ENCODE data around the gene ZNF407.

Gene ZNF407

DNA sequence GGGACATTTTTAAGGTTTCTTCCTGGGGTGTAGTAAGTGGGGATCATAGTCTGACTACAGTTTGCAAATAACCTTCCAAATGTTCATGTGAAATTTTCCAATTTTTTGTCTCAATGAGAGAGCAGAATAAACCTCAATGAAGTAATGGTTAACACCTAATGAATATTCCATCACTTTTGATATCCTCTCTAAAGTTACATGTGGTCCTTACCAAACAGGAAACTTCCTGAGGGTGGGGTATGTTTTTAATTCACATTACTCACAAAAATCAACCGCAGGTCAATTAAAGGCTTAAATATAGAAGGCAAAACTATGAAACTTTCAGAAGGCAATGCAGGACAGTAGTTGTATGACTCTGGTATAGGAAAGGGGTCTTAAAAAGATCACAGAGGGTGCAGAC lies 13.2 kb downstream of the ZNF407 start:
- H3K9ac ChIP-seq, result no peak overlapping the region
- H3K4me3 ChIP-seq (ENCODE audit: low read depth, low read length), result no peak overlapping the region
- H3K27ac ChIP-seq, result no peak overlapping the region
- H3K27me3 ChIP-seq (ENCODE audit: control insufficient read depth, insufficient read depth, low read length), result no peaks in the 10 kb centered on the region
- H2AFZ ChIP-seq, result no peak overlapping the region
- no peak overlapping the region for H3K4me2 ChIP-seq (ENCODE audit: low read length)
- H3K36me3 ChIP-seq (ENCODE audit: control insufficient read depth, insufficient read depth, low read length), result no peaks in the 10 kb centered on the region
- H3K79me2 ChIP-seq, result peaks cover 14% of the 10 kb centered on the region
- no peaks in the 10 kb centered on the region for H3K9me3 ChIP-seq (ENCODE audit: control insufficient read depth, low read length)
- TF ChIP-seq, protein P1, sequence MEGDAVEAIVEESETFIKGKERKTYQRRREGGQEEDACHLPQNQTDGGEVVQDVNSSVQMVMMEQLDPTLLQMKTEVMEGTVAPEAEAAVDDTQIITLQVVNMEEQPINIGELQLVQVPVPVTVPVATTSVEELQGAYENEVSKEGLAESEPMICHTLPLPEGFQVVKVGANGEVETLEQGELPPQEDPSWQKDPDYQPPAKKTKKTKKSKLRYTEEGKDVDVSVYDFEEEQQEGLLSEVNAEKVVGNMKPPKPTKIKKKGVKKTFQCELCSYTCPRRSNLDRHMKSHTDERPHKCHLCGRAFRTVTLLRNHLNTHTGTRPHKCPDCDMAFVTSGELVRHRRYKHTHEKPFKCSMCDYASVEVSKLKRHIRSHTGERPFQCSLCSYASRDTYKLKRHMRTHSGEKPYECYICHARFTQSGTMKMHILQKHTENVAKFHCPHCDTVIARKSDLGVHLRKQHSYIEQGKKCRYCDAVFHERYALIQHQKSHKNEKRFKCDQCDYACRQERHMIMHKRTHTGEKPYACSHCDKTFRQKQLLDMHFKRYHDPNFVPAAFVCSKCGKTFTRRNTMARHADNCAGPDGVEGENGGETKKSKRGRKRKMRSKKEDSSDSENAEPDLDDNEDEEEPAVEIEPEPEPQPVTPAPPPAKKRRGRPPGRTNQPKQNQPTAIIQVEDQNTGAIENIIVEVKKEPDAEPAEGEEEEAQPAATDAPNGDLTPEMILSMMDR (IDR thresholded peaks at IDR 0.05), result no peak
- H3K4me1 ChIP-seq, result no peaks in the 10 kb centered on the region

DNA sequence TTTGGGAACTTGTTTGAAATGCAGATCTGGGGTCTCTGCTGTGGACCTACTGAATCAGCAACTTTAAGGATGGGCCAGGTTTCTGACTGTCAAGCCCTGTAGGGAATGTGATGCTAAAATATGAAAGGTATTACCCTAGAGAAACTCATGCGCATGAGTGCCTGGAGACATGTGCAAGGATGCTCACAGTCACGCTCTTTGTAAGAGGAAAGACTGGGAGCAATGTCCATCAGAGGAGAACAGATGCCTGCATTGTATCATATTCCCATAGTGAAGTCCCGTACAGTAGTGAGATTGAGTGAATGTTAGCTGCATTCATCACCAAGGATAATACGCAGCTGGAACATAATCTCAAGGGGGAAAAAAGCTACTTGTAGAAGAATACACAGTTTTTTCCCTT lies 14.1 kb downstream of the ZNF407 start:
- H3K9ac ChIP-seq, result no peak overlapping the region
- H3K79me2 ChIP-seq, result peaks cover 14% of the 10 kb centered on the region
- TF ChIP-seq, protein P1 (IDR thresholded peaks at IDR 0.05), result no peak
- no peak overlapping the region for H3K27ac ChIP-seq
- no peaks in the 10 kb centered on the region for H3K9me3 ChIP-seq (ENCODE audit: control insufficient read depth, low read length)
- H2AFZ ChIP-seq, result no peak overlapping the region
- no peaks in the 10 kb centered on the region for H3K4me1 ChIP-seq
- H3K4me2 ChIP-seq (ENCODE audit: low read length), result no peak overlapping the region
- H3K36me3 ChIP-seq (ENCODE audit: control insufficient read depth, insufficient read depth, low read length), result no peaks in the 10 kb centered on the region
- no peak overlapping the region for H3K4me3 ChIP-seq (ENCODE audit: low read depth, low read length)
- H3K27me3 ChIP-seq (ENCODE audit: control insufficient read depth, insufficient read depth, low read length), result no peaks in the 10 kb centered on the region

DNA sequence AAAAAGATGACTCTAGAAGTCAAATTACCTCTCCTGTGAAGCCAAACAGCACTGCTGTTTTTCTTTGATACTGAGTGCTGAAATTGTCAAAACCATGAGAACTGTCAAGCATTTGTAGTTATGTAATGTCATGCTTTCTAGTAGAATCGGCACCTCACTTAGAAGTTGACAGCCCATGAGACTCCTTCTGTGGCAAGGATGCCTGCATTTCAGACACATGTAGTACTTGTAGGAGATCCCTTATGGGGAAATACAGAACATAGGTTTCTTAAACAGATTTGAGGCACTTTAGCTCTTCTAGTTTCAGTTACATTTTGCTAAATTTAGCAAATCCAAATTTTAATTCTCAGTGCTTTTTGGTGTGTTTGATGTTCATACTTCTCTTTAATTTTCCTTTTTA lies 15.7 kb downstream of the ZNF407 start:
- Histone ChIP-seq H3K27ac (no peak overlapping the region), H3K27me3 (ENCODE audit: control insufficient read depth, insufficient read depth, low read length) (no peaks in the 10 kb centered on the region), H3K9ac (no peak overlapping the region), H3K4me2 (ENCODE audit: low read length) (no peak overlapping the region), H3K36me3 (ENCODE audit: control insufficient read depth, insufficient read depth, low read length) (no peaks in the 10 kb centered on the region), H3K4me3 (ENCODE audit: low read depth, low read length) (no peak overlapping the region), H3K4me1 (no peaks in the 10 kb centered on the region), H3K9me3 (ENCODE audit: control insufficient read depth, low read length) (no peaks in the 10 kb centered on the region), H3K79me2 (peaks cover 15% of the 10 kb centered on the region), H2AFZ (no peak overlapping the region)
- TF ChIP-seq, protein P1 (IDR thresholded peaks at IDR 0.05), result no peak

DNA sequence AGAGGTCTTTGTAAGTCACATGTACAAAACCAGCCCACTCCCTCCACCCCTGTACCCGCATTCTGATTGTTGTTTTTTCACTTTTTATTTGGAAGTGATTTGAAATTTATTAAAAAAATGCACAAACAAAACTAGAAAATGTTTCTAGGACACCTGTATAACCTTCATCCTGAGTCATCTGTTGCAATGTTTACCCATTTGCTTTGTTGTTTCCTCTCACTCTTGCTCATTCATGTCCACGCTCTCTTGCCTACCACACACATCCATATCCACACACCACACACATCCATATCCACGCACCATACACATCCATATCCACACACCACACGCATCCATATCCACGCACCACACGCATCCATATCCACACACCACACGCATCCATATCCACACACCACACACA lies 18.8 kb downstream of the ZNF407 start:
- peaks cover 21% of the 10 kb centered on the region for H3K79me2 ChIP-seq
- no peak overlapping the region for H3K27ac ChIP-seq
- H3K36me3 ChIP-seq (ENCODE audit: control insufficient read depth, insufficient read depth, low read length), result no peaks in the 10 kb centered on the region
- no peak overlapping the region for H2AFZ ChIP-seq
- TF ChIP-seq, protein P1 (IDR thresholded peaks at IDR 0.05), result no peak
- H3K4me1 ChIP-seq, result no peaks in the 10 kb centered on the region
- no peak overlapping the region for H3K9ac ChIP-seq
- H3K27me3 ChIP-seq (ENCODE audit: control insufficient read depth, insufficient read depth, low read length), result no peaks in the 10 kb centered on the region
- no peaks in the 10 kb centered on the region for H3K9me3 ChIP-seq (ENCODE audit: control insufficient read depth, low read length)
- no peak overlapping the region for H3K4me3 ChIP-seq (ENCODE audit: low read depth, low read length)
- H3K4me2 ChIP-seq (ENCODE audit: low read length), result no peak overlapping the region

DNA sequence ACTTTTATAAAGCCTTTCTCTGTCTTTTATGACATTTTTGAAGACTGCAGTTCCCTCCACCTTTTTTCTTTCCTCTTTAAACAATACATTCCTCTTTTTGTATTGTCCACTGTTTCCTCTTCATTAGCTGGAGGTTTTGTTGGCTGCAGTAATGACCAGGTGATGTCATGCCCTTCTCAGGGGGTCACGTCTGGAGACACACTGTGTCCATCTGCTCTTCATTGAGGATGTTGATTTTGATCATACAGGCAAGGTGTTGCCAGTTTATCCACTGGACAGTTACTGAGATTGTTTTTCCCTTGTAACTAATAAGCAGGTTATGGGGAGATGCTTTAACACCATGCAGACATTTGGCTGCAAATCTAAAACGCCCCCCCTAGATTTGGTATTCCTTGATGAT lies 19.8 kb downstream of the ZNF407 start:
- no peak overlapping the region for H2AFZ ChIP-seq
- no peaks in the 10 kb centered on the region for H3K4me1 ChIP-seq

More for the DNA sequence above, 19.8 kb downstream of the ZNF407 start:
- no peak overlapping the region for H3K9ac ChIP-seq
- H3K36me3 ChIP-seq (ENCODE audit: control insufficient read depth, insufficient read depth, low read length), result no peaks in the 10 kb centered on the region
- no peaks in the 10 kb centered on the region for H3K27me3 ChIP-seq (ENCODE audit: control insufficient read depth, insufficient read depth, low read length)
- no peak overlapping the region for H3K4me3 ChIP-seq (ENCODE audit: low read depth, low read length)
- no peak overlapping the region for H3K27ac ChIP-seq
- TF ChIP-seq, protein P1 (IDR thresholded peaks at IDR 0.05), result no peak
- peaks cover 25% of the 10 kb centered on the region for H3K79me2 ChIP-seq
- no peaks in the 10 kb centered on the region for H3K9me3 ChIP-seq (ENCODE audit: control insufficient read depth, low read length)
- H3K4me2 ChIP-seq (ENCODE audit: low read length), result no peak overlapping the region

Data from parathyroid adenoma (tissue), 2 donors.